ENCODE data around the gene ATG7.

ATG7 gene

GRCh38 chr3:11601446-11602238, 329.4 kb downstream of the ATG7 start:
- peak; percentile 48 to 75 for DNase-seq (ENCODE audit: low read depth in 1 of 2, low spot score in 1 of 2)
- H3K4me3 ChIP-seq (replicated peaks; ENCODE audit: insufficient read depth, low read length), result no peak overlapping the region
- no peaks in the 10 kb centered on the region for H3K27me3 ChIP-seq (ENCODE audit: insufficient read depth, poor library complexity, severe bottlenecking)
- no peak overlapping the region for H3K27ac ChIP-seq (replicated peaks)
- 0 out of 2 replicates have a peak, but pooled peaks have one; percentile 29 for TF ChIP-seq POLR2AphosphoS5 (IDR thresholded peaks at IDR 0.05; ENCODE audit: low read depth)
- TF ChIP-seq SPI1 (IDR thresholded peaks at IDR 0.05; ENCODE audit: borderline replicate concordance, low read depth), result peak; percentile 11; the same call in 1 of the 2 replicates
- no peak for TF ChIP-seq GABPA (IDR thresholded peaks at IDR 0.05; ENCODE audit: low read depth)

GRCh38 chr3:11602239-11602840, 330.1 kb downstream of the ATG7 start:
- no peak overlapping the region; the same call in 1 of the 2 replicates for H3K27ac ChIP-seq (replicated peaks)
- H3K4me3 ChIP-seq (replicated peaks; ENCODE audit: insufficient read depth, low read length), result no peak overlapping the region
- DNase-seq (ENCODE audit: low read depth in 1 of 2, low spot score in 1 of 2), result no peak

GRCh38 chr3:11602886-11603527, 330.8 kb downstream of the ATG7 start:
- no peak overlapping the region for H3K4me3 ChIP-seq (replicated peaks; ENCODE audit: insufficient read depth, low read length)
- H3K27me3 ChIP-seq (ENCODE audit: insufficient read depth, poor library complexity, severe bottlenecking), result no peaks in the 10 kb centered on the region
- H3K27ac ChIP-seq (replicated peaks), result no peak overlapping the region; the same call in 1 of the 2 replicates
- TF ChIP-seq REST (IDR thresholded peaks at IDR 0.05; ENCODE audit: insufficient replicate concordance, low read depth) (no peak), CTCF (IDR thresholded peaks at IDR 0.05; ENCODE audit: insufficient read depth, low read length) (no peak), SPI1 (IDR thresholded peaks at IDR 0.05; ENCODE audit: borderline replicate concordance, low read depth) (no peak), POLR2AphosphoS5 (IDR thresholded peaks at IDR 0.05; ENCODE audit: low read depth) (no peak), GABPA (IDR thresholded peaks at IDR 0.05; ENCODE audit: low read depth) (no peak)
- DNase-seq (ENCODE audit: low read depth in 1 of 2, low spot score in 1 of 2), result no peak

More at GRCh38 chr3:11602239-11602840, 330.1 kb downstream of the ATG7 start:
- H3K27me3 ChIP-seq (ENCODE audit: insufficient read depth, poor library complexity, severe bottlenecking), result no peaks in the 10 kb centered on the region
- TF ChIP-seq POLR2AphosphoS5 (IDR thresholded peaks at IDR 0.05; ENCODE audit: low read depth) (no peak), REST (IDR thresholded peaks at IDR 0.05; ENCODE audit: insufficient replicate concordance, low read depth) (no peak), CTCF (IDR thresholded peaks at IDR 0.05; ENCODE audit: insufficient read depth, low read length) (no peak), SPI1 (IDR thresholded peaks at IDR 0.05; ENCODE audit: borderline replicate concordance, low read depth) (no peak), GABPA (IDR thresholded peaks at IDR 0.05; ENCODE audit: low read depth) (no peak)

GRCh38 chr3:11603628-11604027, 331.4 kb downstream of the ATG7 start:
- DNase-seq (ENCODE audit: low read depth in 1 of 2, low spot score in 1 of 2), result no peak
- TF ChIP-seq SPI1 (IDR thresholded peaks at IDR 0.05; ENCODE audit: borderline replicate concordance, low read depth), result no peak
- no peak for TF ChIP-seq GABPA (IDR thresholded peaks at IDR 0.05; ENCODE audit: low read depth)
- TF ChIP-seq CTCF (IDR thresholded peaks at IDR 0.05; ENCODE audit: insufficient read depth, low read length), result no peak
- TF ChIP-seq REST (IDR thresholded peaks at IDR 0.05; ENCODE audit: insufficient replicate concordance, low read depth), result no peak
- no peaks in the 10 kb centered on the region for H3K27me3 ChIP-seq (ENCODE audit: insufficient read depth, poor library complexity, severe bottlenecking)
- H3K4me3 ChIP-seq (replicated peaks; ENCODE audit: insufficient read depth, low read length), result no peak overlapping the region
- no peak overlapping the region for H3K27ac ChIP-seq (replicated peaks)

Measured in HL-60 (cell line).